Neural progenitor cell (in vitro differentiated cells): ENCODE results near the gene MOAP1.

Source experiments
- CTCF ChIP-seq: fragments of 200-600 bp; sonication (generic); IDR thresholded peaks from 2 replicates; pipeline ENCODE4 v1.5.1; 2017; ENCODE audit warnings: antibody characterized with exemption, mild to moderate bottlenecking
- EZH2 ChIP-seq: fragments of 200-600 bp; sonication (generic); IDR thresholded peaks from 2 replicates; pipeline ENCODE4 v1.6.1; 2017; ENCODE audit warnings: antibody characterized with exemption, mild to moderate bottlenecking, moderate library complexity

DNA sequence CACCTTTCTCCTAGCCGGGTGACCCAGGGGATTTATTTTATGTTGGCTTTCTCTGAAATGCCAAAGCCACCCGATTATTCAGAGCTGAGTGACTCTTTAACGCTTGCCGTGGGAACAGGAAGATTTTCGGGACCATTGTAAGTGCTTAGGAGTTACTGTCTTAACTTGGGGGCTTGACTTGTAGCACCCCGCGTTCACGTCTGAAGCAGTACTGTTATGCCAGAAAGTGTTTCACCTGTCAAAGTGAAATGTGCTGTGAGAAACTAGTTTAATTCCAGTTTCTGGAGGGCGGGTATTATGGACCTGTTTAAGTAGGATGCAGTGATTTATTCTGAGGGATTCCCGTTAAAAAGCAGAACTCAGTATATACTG is 638 bp upstream of the MOAP1 start:
- TF ChIP-seq CTCF = no peak
- no peak for TF ChIP-seq EZH2
